Neural cell (in vitro differentiated cells): Measurements from ENCODE around the gene ARHGEF12. TPM values are rescaled to one million over a fixed set of nuclear protein-coding genes. Genes with fewer than 3 reads are reported as not detected.

Source experiments
- H2AFZ ChIP-seq: fragments of 200-600, 300-800 bp; sonication (generic), shearing (Covaris generic); 2 replicates; pipeline ENCODE4 v1.6.0; 2014; ENCODE audit warnings: low read depth, mild to moderate bottlenecking, antibody characterized with exemption, low read length, moderate library complexity
- H3F3A ChIP-seq: fragments of 200-600 bp; shearing (Covaris generic); 2 replicates; pipeline ENCODE4 v1.6.1; 2016; ENCODE audit warnings: mild to moderate bottlenecking, moderate library complexity, mixed read lengths, antibody characterized with exemption, low read length; ENCODE audit not compliant: insufficient read depth, poor library complexity, severe bottlenecking
- H3K27ac ChIP-seq: fragments of 200-600, 300-800 bp; sonication (generic), shearing (Covaris generic); 2 replicates; pipeline ENCODE4 v1.5.1; 2014; ENCODE audit warnings: mild to moderate bottlenecking, low read length, moderate library complexity
- H3K27me3 ChIP-seq: fragments of 300-800, 200-600 bp; sonication (generic), shearing (Covaris generic); 2 replicates; pipeline ENCODE4 v1.6.0; 2014; ENCODE audit warnings: mild to moderate bottlenecking, low read depth, low read length, moderate library complexity; ENCODE audit not compliant: insufficient read depth
- H3K36me3 ChIP-seq: fragments of 300-800, 200-600 bp; sonication (generic), shearing (Covaris generic); 2 replicates; pipeline ENCODE4 v1.5.1; 2014; ENCODE audit warnings: mild to moderate bottlenecking, antibody characterized with exemption, low read length, moderate library complexity; ENCODE audit not compliant: insufficient read depth
- H3K4me2 ChIP-seq: fragments of 300-800, 200-600 bp; sonication (generic), shearing (Covaris generic); 2 replicates; pipeline ENCODE4 v1.6.0; 2014; ENCODE audit warnings: mild to moderate bottlenecking, low read length
- H3K4me3 ChIP-seq: fragments of 300-800, 200-600 bp; sonication (generic), shearing (Covaris generic); 2 replicates; pipeline ENCODE4 v1.5.1; 2014; ENCODE audit warnings: mild to moderate bottlenecking, low read length, moderate library complexity
- H3K79me2 ChIP-seq: fragments of 200-600 bp; shearing (Covaris generic); replicated peaks from 2 replicates; pipeline ENCODE4 v1.6.0; 2014; ENCODE audit warnings: mild to moderate bottlenecking, low read length, moderate library complexity; ENCODE audit not compliant: insufficient read depth
- H3K9ac ChIP-seq: fragments of 300-800, 200-600 bp; sonication (generic), shearing (Covaris generic); 2 replicates; pipeline ENCODE4 v1.6.1; 2016; ENCODE audit warnings: mild to moderate bottlenecking, low read length, mixed read lengths
- H3K9me2 ChIP-seq: fragments of 200-600 bp; shearing (Covaris generic); 2 replicates; pipeline ENCODE4 v1.6.1; 2016; ENCODE audit warnings: mild to moderate bottlenecking, low read length, mixed read lengths; ENCODE audit not compliant: insufficient read depth
- H3K9me3 ChIP-seq: fragments of 200-600, 300-800 bp; sonication (generic), shearing (Covaris generic); 2 replicates; pipeline ENCODE4 v1.6.1; 2016; ENCODE audit warnings: mild to moderate bottlenecking, mixed run types, low read length, moderate library complexity, mixed read lengths
- H4K20me1 ChIP-seq: fragments of 200-600 bp; shearing (Covaris generic); 2 replicates; pipeline ENCODE4 v1.6.1; 2016; ENCODE audit warnings: mild to moderate bottlenecking, mixed run types; ENCODE audit not compliant: insufficient read depth
- CTCF ChIP-seq: fragments of 450-650 bp; IDR thresholded peaks from 2 replicates; pipeline ENCODE4 v1.5.1; 2014; ENCODE audit warnings: antibody characterized with exemption, mild to moderate bottlenecking, moderate library complexity; ENCODE audit not compliant: poor library complexity, severe bottlenecking
- EP300 ChIP-seq: fragments of 450-650 bp; conservative IDR thresholded peaks from 2 replicates; pipeline ENCODE4 v1.6.1; 2014; ENCODE audit warnings: antibody characterized with exemption, mild to moderate bottlenecking, moderate library complexity; ENCODE audit not compliant: poor library complexity, severe bottlenecking
- EZH2 ChIP-seq: fragments of 200-600, 300-800 bp; shearing (Covaris generic), sonication (generic); IDR thresholded peaks from 2 replicates; pipeline ENCODE4 v1.6.1; 2014; ENCODE audit warnings: antibody characterized with exemption, low read length, borderline replicate concordance, mild to moderate bottlenecking; ENCODE audit not compliant: insufficient read depth, poor library complexity, severe bottlenecking
- MXI1 ChIP-seq: fragments of 450-650 bp; conservative IDR thresholded peaks from 2 replicates; pipeline ENCODE4 v1.6.1; 2014; ENCODE audit warnings: antibody characterized with exemption, mild to moderate bottlenecking; ENCODE audit not compliant: poor library complexity, severe bottlenecking
- POLR2AphosphoS5 ChIP-seq: IDR thresholded peaks from 2 replicates; pipeline ENCODE4 v1.6.1; 2012
- RAD21 ChIP-seq: fragments of 450-650 bp; conservative IDR thresholded peaks from 2 replicates; pipeline ENCODE4 v1.6.1; 2014; ENCODE audit warnings: antibody characterized with exemption, mild to moderate bottlenecking, moderate library complexity
- REST ChIP-seq: IDR thresholded peaks from 2 replicates; pipeline ENCODE4 v1.6.1; 2012; ENCODE audit warnings: borderline replicate concordance
- SMC3 ChIP-seq: fragments of 450-650 bp; conservative IDR thresholded peaks from 2 replicates; pipeline ENCODE4 v1.6.1; 2014; ENCODE audit warnings: antibody characterized with exemption, mild to moderate bottlenecking, moderate library complexity; ENCODE audit not compliant: poor library complexity
- TAF1 ChIP-seq: IDR thresholded peaks from 2 replicates; pipeline ENCODE4 v1.6.1; 2012; ENCODE audit warnings: low read depth
- polyA plus RNA-seq: library from polyadenylated mRNA; depleted of rRNA; stranded (reverse); fragments of >200 nt; gene quantifications from 2 replicates; pipeline ENCODE4 v1.2.3, GENCODE V29; 2014

ARHGEF12 gene
- polyA plus RNA-seq, 1 donor from 2014 or later: 93.4 TPM

GRCh38 chr11:120532082-120532831, 196.0 kb downstream of the ARHGEF12 start:
- Histone ChIP-seq H3K9ac (no peak overlapping the region), H3K9me2 (no peaks in the 10 kb centered on the region), H3K79me2 (no peaks in the 10 kb centered on the region), H3K27me3 (no peaks in the 10 kb centered on the region), H3K9me3 (no peaks in the 10 kb centered on the region), H3K27ac (no peak overlapping the region), H4K20me1 (no peaks in the 10 kb centered on the region), H3K36me3 (no peaks in the 10 kb centered on the region), H3K4me2 (no peak overlapping the region), H2AFZ (no peak overlapping the region), H3F3A (no peaks in the 10 kb centered on the region), H3K4me3 (no peak overlapping the region)
- TF ChIP-seq EP300 (no peak), REST (no peak), MXI1 (no peak), TAF1 (no peak), CTCF (no peak), RAD21 (no peak), POLR2AphosphoS5 (no peak), SMC3 (no peak), EZH2 (no peak)

GRCh38 chr11:120532832-120533196, 196.6 kb downstream of the ARHGEF12 start:
- H4K20me1 ChIP-seq: no peaks in the 10 kb centered on the region
- H2AFZ ChIP-seq: no peak overlapping the region
- H3K27ac ChIP-seq: no peak overlapping the region
- no peak overlapping the region for H3K4me3 ChIP-seq
- no peak overlapping the region for H3K4me2 ChIP-seq
- H3F3A ChIP-seq: no peaks in the 10 kb centered on the region
- no peaks in the 10 kb centered on the region for H3K79me2 ChIP-seq
- no peaks in the 10 kb centered on the region for H3K27me3 ChIP-seq
- H3K36me3 ChIP-seq: no peaks in the 10 kb centered on the region
- no peak overlapping the region for H3K9ac ChIP-seq
- no peaks in the 10 kb centered on the region for H3K9me2 ChIP-seq
- no peaks in the 10 kb centered on the region for H3K9me3 ChIP-seq
- TF ChIP-seq EP300 (no peak), CTCF (no peak), SMC3 (no peak), REST (no peak), TAF1 (no peak), MXI1 (no peak), RAD21 (no peak), EZH2 (no peak), POLR2AphosphoS5 (no peak)
